MM.1S (cell line): Measurements from ENCODE around the gene LAMA3.

ENCODE experiments used
- EZH2 ChIP-seq: fragments of 300-600 bp; sonication (generic); optimal IDR thresholded peaks from 2 replicates; pipeline ENCODE3; 2017; ENCODE audit warnings: low read depth, mild to moderate bottlenecking, antibody characterized with exemption, low read length, mixed read lengths
- TF ChIP-seq, protein P1 (sequence below): fragments of 300-600 bp; sonication (generic); IDR thresholded peaks from 2 replicates; pipeline ENCODE4 v1.5.1; 2016; ENCODE audit warnings: antibody characterized with exemption, low read length, mixed read lengths

DNA sequence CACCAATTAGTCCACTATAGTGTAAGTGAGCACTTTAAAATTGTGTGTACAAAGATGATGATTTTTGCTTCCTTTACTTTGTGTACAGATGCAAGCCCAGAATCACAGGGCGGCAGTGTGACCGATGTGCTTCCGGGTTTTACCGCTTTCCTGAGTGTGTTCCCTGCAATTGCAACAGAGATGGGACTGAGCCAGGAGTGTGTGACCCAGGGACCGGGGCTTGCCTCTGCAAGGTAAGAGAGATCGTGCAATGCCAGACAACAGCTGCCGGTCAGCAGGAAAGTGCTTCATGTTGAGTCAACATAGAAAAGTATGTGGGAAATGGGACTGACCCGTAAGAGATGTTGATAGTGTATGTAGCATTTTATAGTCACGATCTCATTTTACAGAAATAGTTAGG lies 168.5 kb downstream of the LAMA3 start:
- TF ChIP-seq, protein P1, sequence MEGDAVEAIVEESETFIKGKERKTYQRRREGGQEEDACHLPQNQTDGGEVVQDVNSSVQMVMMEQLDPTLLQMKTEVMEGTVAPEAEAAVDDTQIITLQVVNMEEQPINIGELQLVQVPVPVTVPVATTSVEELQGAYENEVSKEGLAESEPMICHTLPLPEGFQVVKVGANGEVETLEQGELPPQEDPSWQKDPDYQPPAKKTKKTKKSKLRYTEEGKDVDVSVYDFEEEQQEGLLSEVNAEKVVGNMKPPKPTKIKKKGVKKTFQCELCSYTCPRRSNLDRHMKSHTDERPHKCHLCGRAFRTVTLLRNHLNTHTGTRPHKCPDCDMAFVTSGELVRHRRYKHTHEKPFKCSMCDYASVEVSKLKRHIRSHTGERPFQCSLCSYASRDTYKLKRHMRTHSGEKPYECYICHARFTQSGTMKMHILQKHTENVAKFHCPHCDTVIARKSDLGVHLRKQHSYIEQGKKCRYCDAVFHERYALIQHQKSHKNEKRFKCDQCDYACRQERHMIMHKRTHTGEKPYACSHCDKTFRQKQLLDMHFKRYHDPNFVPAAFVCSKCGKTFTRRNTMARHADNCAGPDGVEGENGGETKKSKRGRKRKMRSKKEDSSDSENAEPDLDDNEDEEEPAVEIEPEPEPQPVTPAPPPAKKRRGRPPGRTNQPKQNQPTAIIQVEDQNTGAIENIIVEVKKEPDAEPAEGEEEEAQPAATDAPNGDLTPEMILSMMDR = no peak
- no peak for TF ChIP-seq EZH2
